C4-2B (cell line): ENCODE measurements around the gene RTF1.

Source experiments
- CTCF ChIP-seq: fragments of 450-650 bp; conservative IDR thresholded peaks from 2 replicates; pipeline ENCODE4 v1.5.1; 2017; ENCODE audit warnings: mild to moderate bottlenecking
- ZFX ChIP-seq: fragments of 450-650 bp; IDR thresholded peaks from 2 replicates; pipeline ENCODE4 v1.6.1; 2017

GRCh38 chr15:41416742-41417417, at the start of gene RTF1:
- TF ChIP-seq CTCF (no peak), ZFX (peak; percentile 95)
